Measurements from ENCODE around the gene OAS2. TPM values are rescaled to one million over a fixed set of nuclear protein-coding genes. Genes with fewer than 3 reads are reported as not detected.

OAS2 gene
- total and polyA plus RNA-seq, 10 of the 15 experiments (the other 5 are each of a cell fraction or from before 2014, with no cell fraction given), result 32.4 to 290 (median 90.2) TPM

DNA sequence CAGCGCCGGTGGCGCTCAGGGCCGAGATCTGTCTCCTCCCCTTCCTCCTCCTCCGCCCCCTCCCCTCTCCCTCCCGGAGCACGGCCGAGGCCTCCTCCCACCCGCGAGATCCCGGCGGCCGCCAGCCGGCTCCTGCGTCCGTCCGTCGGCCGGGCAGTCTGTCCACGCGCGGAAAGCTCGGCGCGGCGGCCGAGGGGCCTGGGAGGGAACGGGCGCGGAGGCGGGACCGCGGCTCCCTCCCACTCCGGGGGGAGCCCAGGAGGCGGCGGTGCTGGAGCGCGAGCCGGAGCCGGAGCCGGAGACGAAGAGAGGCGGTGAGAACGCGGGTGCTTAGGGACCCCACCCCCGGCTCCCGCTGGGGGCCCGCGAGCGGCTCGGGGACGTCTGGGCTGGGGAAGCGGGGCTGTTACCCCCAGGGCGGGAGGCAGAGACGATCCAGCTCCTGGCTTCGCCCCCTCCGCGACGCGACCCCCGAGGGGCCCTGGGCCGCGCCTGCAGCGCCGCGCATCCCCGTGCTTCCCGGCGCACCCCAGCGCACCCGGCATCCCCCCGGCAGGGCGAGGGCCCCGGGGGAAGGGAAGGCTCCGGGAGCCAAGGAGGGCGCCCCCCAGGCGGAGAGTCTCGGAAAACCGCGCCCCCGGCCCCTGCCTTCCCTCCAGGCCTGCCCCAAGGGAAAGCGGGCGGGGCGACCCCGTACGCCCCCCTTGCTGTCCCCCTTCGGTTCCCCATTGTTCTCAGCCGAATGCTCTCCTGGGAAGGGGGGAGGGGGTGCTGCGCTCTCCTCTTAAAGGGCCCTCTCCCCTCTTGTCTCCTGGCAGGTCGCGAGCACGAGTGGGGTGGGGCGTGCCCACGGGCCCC is 78.5 kb downstream of the OAS2 start, which contains the start of gene DTX1:
TSS of gene DTX1 (plus strand) at position 100 of the 858 bp plus-strand sequence. CDS start 1,463 bp downstream, outside the sequence.
- intact Hi-C loops (cut with micrococcal nuclease; ENCODE audit: unreplicated experiment) (no loop called here), in situ Hi-C loops (cut with MboI) (no loop called here)
- Histone ChIP-seq H3K79me2 (ENCODE audit: control insufficient read depth, insufficient read depth, low read length) (peaks cover 8% of the 10 kb centered on the region), H3K36me3 (ENCODE audit: control insufficient read depth in 2 of 2, insufficient read depth in 2 of 2, low read length in 1 of 2) (no peaks in the 10 kb centered on the region), H3K27ac (ENCODE audit: control insufficient read depth, insufficient read depth) (no peak within 1 kb of the TSS), H3K27me3 (replicated peaks in 1 of 2; ENCODE audit: control insufficient read depth in 2 of 2, insufficient read depth in 2 of 2, low read length in 1 of 2) (peaks cover 1 to 9% of the 10 kb centered on the region in 2 experiments; a peak in 3 of 4 replicates), H3K9me3 (replicated peaks; ENCODE audit: control insufficient read depth, insufficient read depth, low read length) (no peaks in the 10 kb centered on the region), H2AFZ (ENCODE audit: control insufficient read depth, low read depth, low read length) (no peak within 1 kb of the TSS), H3K9ac (ENCODE audit: control insufficient read depth, insufficient read depth, low read length) (peak within 1 kb of the TSS; percentile 48; the same call in 1 of the 2 replicates), H3K4me1 (ENCODE audit: control insufficient read depth, insufficient read depth, low read length) (peaks cover 7% of the 10 kb centered on the region), H3K4me3 (peak within 1 kb of the TSS; percentile 62), H4K20me1 (ENCODE audit: control insufficient read depth, insufficient read depth) (peaks cover 3% of the 10 kb centered on the region), H3K4me2 (ENCODE audit: control insufficient read depth, insufficient read depth) (peak within 1 kb of the TSS; percentile 42; the same call in 1 of the 2 replicates)
- no TSS peak for BruUV-seq (replicated peaks)
- DNase-seq (ENCODE audit: low read depth, low spot score) (no peak), FAIRE-seq (no peak), ATAC-seq (peak; percentile 57)
- CTCF ChIA-PET, result interaction anchor here (1.0 to 8.8 kb wide), 4 partner anchors 7 to 43 kb away, joined by 3 to 78 read pairs (median 32); no protein-coding TSS in a partner anchor
- POLR2A ChIA-PET, result interaction anchor here (1.0 to 2.7 kb wide), 4 partner anchors 13 to 33 kb away, joined by 3 to 16 read pairs (median 4); no protein-coding TSS in a partner anchor
- SMC1A ChIA-PET (ENCODE audit: uncharacterized antibody, unreplicated experiment), result interaction anchor here (0.9 to 17.0 kb wide), 3 partner anchors 16 to 168 kb away, joined by 3 to 416 read pairs (median 83); no protein-coding TSS in a partner anchor
- RAD21 ChIA-PET (ENCODE audit: unreplicated experiment), result interaction anchor here (0.8 to 1.7 kb wide), 3 partner anchors 27 to 42 kb away, joined by 3 to 9 read pairs (median 4); no protein-coding TSS in a partner anchor
- WGBS (ENCODE audit: insufficient coverage, insufficient replicate concordance, low lambda C conversion rate, missing lambda C conversion rate), result 1% methylated on average over 34 of the region's 94 CpGs
- TF ChIP-seq CHD2 (IDR thresholded peaks at IDR 0.05; ENCODE audit: borderline replicate concordance, low read depth, low read length) (0 out of 2 replicates have a peak, but pooled peaks have one; percentile 18), TCF3 (IDR thresholded peaks at IDR 0.05; ENCODE audit: borderline replicate concordance, insufficient read depth, low read depth, low read length) (no peak), DPF2 (IDR thresholded peaks at IDR 0.05) (0 out of 2 replicates have a peak, but pooled peaks have one; percentile 46), ZNF687 (IDR thresholded peaks at IDR 0.05) (peak; percentile 38; the same call in 1 of the 2 replicates), IKZF1 (conservative IDR thresholded peaks at IDR 0.05) (peak; percentile 79), SUZ12 (IDR thresholded peaks at IDR 0.05; ENCODE audit: unreplicated experiment) (peak; percentile 85), NKRF (conservative IDR thresholded peaks at IDR 0.05) (0 out of 2 replicates have a peak, but pooled peaks have one; percentile 58), SMARCA5 (IDR thresholded peaks at IDR 0.05) (0 out of 2 replicates have a peak, but pooled peaks have one; percentile 36), NFXL1 (IDR thresholded peaks at IDR 0.05; ENCODE audit: borderline replicate concordance) (0 out of 2 replicates have a peak, but pooled peaks have one; percentile 82), NR2F1 (conservative IDR thresholded peaks at IDR 0.05) (peak; percentile 41; the same call in 1 of the 2 replicates)
- TF ChIP-seq, protein P1, sequence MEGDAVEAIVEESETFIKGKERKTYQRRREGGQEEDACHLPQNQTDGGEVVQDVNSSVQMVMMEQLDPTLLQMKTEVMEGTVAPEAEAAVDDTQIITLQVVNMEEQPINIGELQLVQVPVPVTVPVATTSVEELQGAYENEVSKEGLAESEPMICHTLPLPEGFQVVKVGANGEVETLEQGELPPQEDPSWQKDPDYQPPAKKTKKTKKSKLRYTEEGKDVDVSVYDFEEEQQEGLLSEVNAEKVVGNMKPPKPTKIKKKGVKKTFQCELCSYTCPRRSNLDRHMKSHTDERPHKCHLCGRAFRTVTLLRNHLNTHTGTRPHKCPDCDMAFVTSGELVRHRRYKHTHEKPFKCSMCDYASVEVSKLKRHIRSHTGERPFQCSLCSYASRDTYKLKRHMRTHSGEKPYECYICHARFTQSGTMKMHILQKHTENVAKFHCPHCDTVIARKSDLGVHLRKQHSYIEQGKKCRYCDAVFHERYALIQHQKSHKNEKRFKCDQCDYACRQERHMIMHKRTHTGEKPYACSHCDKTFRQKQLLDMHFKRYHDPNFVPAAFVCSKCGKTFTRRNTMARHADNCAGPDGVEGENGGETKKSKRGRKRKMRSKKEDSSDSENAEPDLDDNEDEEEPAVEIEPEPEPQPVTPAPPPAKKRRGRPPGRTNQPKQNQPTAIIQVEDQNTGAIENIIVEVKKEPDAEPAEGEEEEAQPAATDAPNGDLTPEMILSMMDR (IDR thresholded peaks at IDR 0.05 in 2 of 3, conservative IDR thresholded peaks at IDR 0.05 in 1 of 3; ENCODE audit: control insufficient read depth in 2 of 3, extremely low read depth in 1 of 3, insufficient read depth in 1 of 3, low read depth in 3 of 3, low read length in 3 of 3), result peak in 2 of 3 experiments; percentile 7 to 19; a peak in 2 of 6 replicates
